ENCODE data around the gene ZP1.

The ZP1 gene

GRCh38 chr11:60862171-60862570 is 5.2 kb upstream of the ZP1 start:
- Mint-ChIP-seq H3K36me3 (ENCODE audit: low read depth) (no peaks in the 10 kb centered on the region), H3K27me3 (ENCODE audit: low read depth) (no peaks in the 10 kb centered on the region), H3K27ac (peak overlapping the region in 2 of 3 experiments; percentile 62 to 88), H3K4me3 (no peak overlapping the region), H3K4me1 (peaks cover 32% of the 10 kb centered on the region), H3K9me3 (no peaks in the 10 kb centered on the region)
- no peak for TF ChIP-seq CTCF (IDR thresholded peaks at IDR 0.05; ENCODE audit: unreplicated experiment in 3 of 3)

GRCh38 chr11:60863550-60864521 is 3.5 kb upstream of the ZP1 start:
- peak overlapping the region; percentile 55 to 91 (median 79) for H3K27ac Mint-ChIP-seq
- no peaks in the 10 kb centered on the region for H3K9me3 Mint-ChIP-seq
- no peak overlapping the region for H3K4me3 Mint-ChIP-seq
- no peaks in the 10 kb centered on the region for H3K36me3 Mint-ChIP-seq (ENCODE audit: low read depth)
- H3K4me1 Mint-ChIP-seq, result peaks cover 32% of the 10 kb centered on the region
- TF ChIP-seq CTCF (IDR thresholded peaks at IDR 0.05; ENCODE audit: unreplicated experiment in 3 of 3), result no peak
- H3K27me3 Mint-ChIP-seq (ENCODE audit: low read depth), result no peaks in the 10 kb centered on the region

- TF ChIP-seq CTCF (IDR thresholded peaks at IDR 0.05; ENCODE audit: unreplicated experiment in 3 of 3), result no peak
- Mint-ChIP-seq H3K4me3 (no peak overlapping the region), H3K4me1 (peaks cover 32% of the 10 kb centered on the region), H3K27me3 (ENCODE audit: low read depth) (no peaks in the 10 kb centered on the region), H3K36me3 (ENCODE audit: low read depth) (no peaks in the 10 kb centered on the region), H3K27ac (peak overlapping the region in 2 of 3 experiments; percentile 79 to 91), H3K9me3 (no peaks in the 10 kb centered on the region)
Observed at GRCh38 chr11:60864856-60865513, 2.4 kb upstream of the ZP1 start.

GRCh38 chr11:60867871-60868681 is 734 bp downstream of the ZP1 start:
- H3K27me3 Mint-ChIP-seq (ENCODE audit: low read depth), result no peaks in the 10 kb centered on the region
- H3K27ac Mint-ChIP-seq, result no peak overlapping the region
- H3K36me3 Mint-ChIP-seq (ENCODE audit: low read depth), result no peaks in the 10 kb centered on the region
- no peak overlapping the region for H3K4me3 Mint-ChIP-seq
- peaks cover 33% of the 10 kb centered on the region for H3K4me1 Mint-ChIP-seq
- no peak for TF ChIP-seq CTCF (IDR thresholded peaks at IDR 0.05; ENCODE audit: unreplicated experiment in 3 of 3)
- H3K9me3 Mint-ChIP-seq, result no peaks in the 10 kb centered on the region

GRCh38 chr11:60868682-60869450 is 1.5 kb downstream of the ZP1 start:
- H3K4me3 Mint-ChIP-seq, result no peak overlapping the region
- no peaks in the 10 kb centered on the region for H3K9me3 Mint-ChIP-seq
- peaks cover 29% of the 10 kb centered on the region for H3K4me1 Mint-ChIP-seq
- no peak for TF ChIP-seq CTCF (IDR thresholded peaks at IDR 0.05; ENCODE audit: unreplicated experiment in 3 of 3)
- H3K27ac Mint-ChIP-seq, result no peak overlapping the region
- H3K27me3 Mint-ChIP-seq (ENCODE audit: low read depth), result no peaks in the 10 kb centered on the region
- H3K36me3 Mint-ChIP-seq (ENCODE audit: low read depth), result no peaks in the 10 kb centered on the region

Measured in nephron (organoid).